Adrenal gland (tissue), 5 donors: Measurements from ENCODE around the gene MAPKAP1.

ENCODE experiments used
- CTCF ChIP-seq, 6 experiments: fragments of 450-650 bp in 4 of 6; fragments of 200-600 bp in 2 of 6; sonication (generic) in 1 of 6; IDR thresholded peaks; 1 replicate in 5 of 6; 2 replicates in 1 of 6; pipeline versions ENCODE4 v1.5.1 to v1.8.0; 2016 to 2021; ENCODE audit warnings: antibody characterized with exemption in 6 of 6, mild to moderate bottlenecking in 2 of 6, moderate library complexity in 1 of 6
- POLR2A ChIP-seq, 2 donors: fragments of 450-650 bp; IDR thresholded peaks; one replicate each; pipeline ENCODE4 v1.6.1; 2017; ENCODE audit warnings: antibody characterized with exemption in 2 of 2, mild to moderate bottlenecking in 2 of 2, moderate library complexity in 1 of 2
- donor health status: DM: no; HTN: no; CAD: no.

DNA sequence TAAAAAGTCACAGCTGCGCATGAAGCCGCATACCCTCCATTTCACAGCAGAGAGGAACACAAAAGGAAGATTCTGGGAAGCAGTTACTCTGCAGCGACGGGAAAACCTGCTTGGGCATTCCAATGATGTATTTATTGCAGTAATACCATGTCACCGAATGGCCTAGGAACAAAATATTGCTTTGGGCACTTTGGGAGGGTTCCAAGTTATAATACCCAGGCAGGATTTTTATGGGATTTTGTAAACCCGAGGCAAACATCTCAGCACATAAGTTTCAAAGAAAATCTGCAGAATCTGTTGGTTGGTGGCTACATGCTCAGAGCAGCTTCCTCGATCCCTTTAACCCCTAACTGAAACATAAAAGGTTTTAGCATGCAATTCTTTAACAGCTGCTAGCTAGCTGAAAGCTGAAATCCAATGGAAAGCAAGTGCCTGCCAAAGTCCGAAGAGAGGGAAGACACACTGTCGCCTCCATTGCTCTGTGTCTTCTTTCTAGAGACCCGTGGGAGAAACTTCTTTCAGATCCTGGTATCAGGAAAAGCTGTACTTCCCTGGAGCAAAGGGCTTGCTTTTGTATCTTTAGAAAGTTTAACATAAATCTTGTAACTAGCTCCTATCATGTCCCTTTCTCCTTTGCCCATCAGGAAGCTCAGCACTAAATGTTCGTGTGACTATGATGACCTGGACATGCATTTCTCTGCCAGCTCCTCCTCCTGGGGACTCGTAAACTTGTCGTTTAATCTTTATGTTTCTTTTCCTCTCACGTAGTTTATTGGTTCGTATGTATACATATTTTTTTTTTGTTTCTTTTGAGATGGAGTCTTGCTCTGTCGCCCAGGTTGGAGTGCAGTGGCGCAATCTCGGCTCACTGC is 195.0 kb downstream of the MAPKAP1 start:
- TF ChIP-seq CTCF (IDR thresholded peaks at IDR 0.05) = no peak
- TF ChIP-seq POLR2A (IDR thresholded peaks at IDR 0.05) = no peak
